Left lung (tissue), 10 donors: ENCODE results near the gene POU2F3. TPM values are rescaled to one million over a fixed set of nuclear protein-coding genes. Genes with fewer than 3 reads are reported as not detected.
"Not testable (repeated sequence)": the region's sequence is repeated elsewhere in the genome, so short reads cannot be mapped to it uniquely, and the experiment has no call there.

ENCODE experiments used
- ATAC-seq: fragments of 200-7000 bp; cut with Tn5 transposase; one replicate; pipeline ENCODE4 v1.9.1; 2020; ENCODE audit warnings: moderate library complexity
- DNase-seq, 4 donors: peaks; one replicate each; pipeline ENCODE4 v3.0.0-alpha.2; 2013 to 2020
- H3K27ac ChIP-seq, 2 donors: fragments of 200-600 bp; sonication (generic) in 1 of 2; one replicate each; pipeline versions ENCODE4 v1.5.0 to v1.8.0; 2020 to 2021
- H3K27me3 ChIP-seq, 2 donors: fragments of 200-600 bp; sonication (generic) in 1 of 2; one replicate each; pipeline versions ENCODE4 v1.5.0 to v1.8.0; 2020 to 2021
- H3K36me3 ChIP-seq, 2 donors: fragments of 200-600 bp; sonication (generic) in 1 of 2; one replicate each; pipeline versions ENCODE4 v1.5.0 to v1.8.0; 2020 to 2021
- H3K4me1 ChIP-seq, 2 donors: fragments of 200-600 bp; one replicate each; pipeline ENCODE4 v1.8.0; 2021
- H3K4me3 ChIP-seq, 2 donors: fragments of 200-600 bp; sonication (generic) in 1 of 2; one replicate each; pipeline versions ENCODE4 v1.5.0 to v1.8.0; 2020 to 2021; ENCODE audit warnings: mild to moderate bottlenecking in 1 of 2
- H3K9me3 ChIP-seq, 2 donors: fragments of 200-600 bp; sonication (generic) in 1 of 2; one replicate each; pipeline versions ENCODE4 v1.5.0 to v1.8.0; 2020 to 2021
- CTCF ChIP-seq, 2 donors: fragments of 200-600 bp; sonication (generic) in 1 of 2; IDR thresholded peaks; one replicate each; pipeline versions ENCODE4 v1.5.0 to v1.8.0; 2021; ENCODE audit warnings: antibody characterized with exemption in 2 of 2
- intact Hi-C, 2 donors: fragments of 100-400 bp; cut with DNase I; formaldehyde crosslinking; loops; one replicate each; pipeline versions ENCODE4 v1.11.2 to v1.14.2; 2022
- polyA plus RNA-seq, 6 donors: library from polyadenylated mRNA; unstranded; fragments of 120-200 nt; gene quantifications; one replicate each; pipeline ENCODE4 v1.2.1, GENCODE V29; 2013; ENCODE audit not compliant: insufficient read length in 6 of 6
- total RNA-seq, 2 donors: library from RNA; stranded (reverse); fragmentation: NEBNext Ultra II Directional; extraction: Animal tissue kit (Norgen Biotek cat#: 25700); gene quantifications; one replicate each; pipeline ENCODE4 v1.2.1, GENCODE V29; 2021
- donor health status: DM: no; HTN: yes; CAD: no.
- donor health status: DM: no; HTN: no; CAD: no.

Gene POU2F3
- total and polyA plus RNA-seq, 8 donors: 0.63 to 3.3 (median 1.1) TPM

GRCh38 chr11:120244476-120245365 lies 4.8 kb downstream of the POU2F3 start:
- no peaks in the 10 kb centered on the region for H3K9me3 ChIP-seq
- H3K36me3 ChIP-seq: no peaks in the 10 kb centered on the region
- no peak for DNase-seq
- intact Hi-C loops: no loop called here
- H3K4me3 ChIP-seq: no peak overlapping the region
- ATAC-seq: no peak
- no peak overlapping the region for H3K27ac ChIP-seq
- no peak for TF ChIP-seq CTCF (IDR thresholded peaks at IDR 0.05)
- H3K27me3 ChIP-seq: peaks cover 7 to 69% of the 10 kb centered on the region in 2 donors
- no peaks in the 10 kb centered on the region for H3K4me1 ChIP-seq

GRCh38 chr11:120245434-120245833 lies 5.5 kb downstream of the POU2F3 start:
- TF ChIP-seq CTCF (IDR thresholded peaks at IDR 0.05): no peak
- H3K27ac ChIP-seq: no peak overlapping the region
- no peak overlapping the region for H3K4me3 ChIP-seq
- H3K9me3 ChIP-seq: no peaks in the 10 kb centered on the region
- no peaks in the 10 kb centered on the region for H3K36me3 ChIP-seq
- ATAC-seq (no peak), DNase-seq (no peak)
- peaks cover 0 to 64% of the 10 kb centered on the region in 2 donors for H3K27me3 ChIP-seq
- intact Hi-C loops: no loop called here
- no peaks in the 10 kb centered on the region for H3K4me1 ChIP-seq

- intact Hi-C loops: no loop called here
- Histone ChIP-seq H3K27ac (no peak overlapping the region), H3K27me3 (peaks cover 0 to 63% of the 10 kb centered on the region in 2 donors), H3K9me3 (no peaks in the 10 kb centered on the region), H3K4me3 (no peak overlapping the region), H3K36me3 (no peaks in the 10 kb centered on the region), H3K4me1 (no peaks in the 10 kb centered on the region)
- no peak for ATAC-seq
- no peak for DNase-seq
- no peak for TF ChIP-seq CTCF (IDR thresholded peaks at IDR 0.05)
Measured at GRCh38 chr11:120248551-120249278, 8.8 kb downstream of the POU2F3 start.

- intact Hi-C loops: no loop called here
- Histone ChIP-seq H3K36me3 (no peaks in the 10 kb centered on the region), H3K27me3 (peaks cover 0 to 63% of the 10 kb centered on the region in 2 donors), H3K4me3 (no peak overlapping the region), H3K27ac (no peak overlapping the region), H3K4me1 (no peaks in the 10 kb centered on the region), H3K9me3 (no peaks in the 10 kb centered on the region)
- no peak for ATAC-seq
- no peak for DNase-seq
- TF ChIP-seq CTCF (IDR thresholded peaks at IDR 0.05): no peak
Measured at GRCh38 chr11:120249279-120250262, 9.6 kb downstream of the POU2F3 start.

GRCh38 chr11:120253377-120253776 lies 13.4 kb downstream of the POU2F3 start:
- H3K4me1 ChIP-seq, H3K27ac ChIP-seq, H3K36me3 ChIP-seq, H3K4me3 ChIP-seq, H3K9me3 ChIP-seq, DNase-seq, intact Hi-C loops, ATAC-seq: not testable (repeated sequence)
- H3K27me3 ChIP-seq: peaks cover 7 to 86% of the 10 kb centered on the region in 2 donors
